HG02623 (cell line): ENCODE measurements around the gene CGN.
"Not testable (repeated sequence)": the region's sequence is repeated elsewhere in the genome, so short reads cannot be mapped to it uniquely, and the experiment has no call there.

ENCODE experiments used
- ATAC-seq: cut with Tn5 transposase; IDR thresholded peaks from one replicate; pipeline ENCODE4 v1.9.1; 2021; ENCODE audit warnings: moderate library complexity; ENCODE audit not compliant: unreplicated experiment

Gene CGN

DNA sequence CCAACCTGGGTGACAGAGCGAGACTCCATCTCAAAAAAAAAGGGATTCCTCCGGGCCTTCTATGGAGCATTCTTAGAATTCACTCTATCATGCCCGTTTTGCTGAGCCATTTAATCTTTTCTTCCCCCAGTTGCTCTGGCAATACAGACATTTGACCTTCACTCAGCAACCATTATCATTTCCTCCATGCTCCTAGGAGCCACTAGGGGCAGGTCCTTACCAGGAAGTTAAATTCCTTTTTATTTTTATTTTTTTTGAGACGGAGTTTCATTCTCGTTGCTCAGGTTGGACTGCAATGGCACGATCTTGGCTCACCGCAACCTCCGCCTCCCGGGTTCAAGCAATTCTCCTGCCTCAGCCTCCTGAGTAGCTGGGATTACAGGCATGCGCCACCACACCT lies 9.7 kb upstream of the CGN start:
- no peak for ATAC-seq

DNA sequence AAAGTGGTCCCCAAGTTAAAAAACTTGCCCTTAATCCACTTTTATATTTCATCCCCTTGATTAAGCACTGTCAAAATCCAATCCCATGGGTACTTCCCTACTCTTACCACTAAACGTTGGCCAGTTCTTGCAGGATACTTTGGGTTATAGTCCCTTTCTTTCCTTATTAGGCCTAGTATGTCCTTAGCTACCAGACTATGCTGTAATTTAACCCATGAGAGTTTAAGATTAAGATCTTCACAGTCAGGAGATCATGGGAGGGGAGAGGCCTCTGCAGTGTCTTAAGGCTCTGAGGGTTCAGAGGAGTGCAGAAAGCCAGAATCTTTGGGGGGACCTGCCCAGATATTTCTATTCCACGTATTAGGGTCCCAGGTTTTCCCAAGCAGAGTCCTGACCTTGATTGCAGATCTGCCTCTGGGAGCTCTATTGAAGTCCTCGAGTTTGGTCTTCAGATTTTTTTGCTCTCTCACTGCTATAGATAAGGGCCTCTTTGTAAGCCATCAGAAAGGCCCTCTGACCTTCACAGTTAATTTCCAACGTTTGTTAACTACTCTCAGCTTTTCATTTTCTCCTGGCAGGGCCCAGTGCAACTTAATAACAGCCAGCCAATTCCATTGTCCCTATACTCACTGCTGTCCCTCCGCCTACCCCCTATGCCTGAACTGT lies 9.0 kb upstream of the CGN start:
- no peak for ATAC-seq

DNA sequence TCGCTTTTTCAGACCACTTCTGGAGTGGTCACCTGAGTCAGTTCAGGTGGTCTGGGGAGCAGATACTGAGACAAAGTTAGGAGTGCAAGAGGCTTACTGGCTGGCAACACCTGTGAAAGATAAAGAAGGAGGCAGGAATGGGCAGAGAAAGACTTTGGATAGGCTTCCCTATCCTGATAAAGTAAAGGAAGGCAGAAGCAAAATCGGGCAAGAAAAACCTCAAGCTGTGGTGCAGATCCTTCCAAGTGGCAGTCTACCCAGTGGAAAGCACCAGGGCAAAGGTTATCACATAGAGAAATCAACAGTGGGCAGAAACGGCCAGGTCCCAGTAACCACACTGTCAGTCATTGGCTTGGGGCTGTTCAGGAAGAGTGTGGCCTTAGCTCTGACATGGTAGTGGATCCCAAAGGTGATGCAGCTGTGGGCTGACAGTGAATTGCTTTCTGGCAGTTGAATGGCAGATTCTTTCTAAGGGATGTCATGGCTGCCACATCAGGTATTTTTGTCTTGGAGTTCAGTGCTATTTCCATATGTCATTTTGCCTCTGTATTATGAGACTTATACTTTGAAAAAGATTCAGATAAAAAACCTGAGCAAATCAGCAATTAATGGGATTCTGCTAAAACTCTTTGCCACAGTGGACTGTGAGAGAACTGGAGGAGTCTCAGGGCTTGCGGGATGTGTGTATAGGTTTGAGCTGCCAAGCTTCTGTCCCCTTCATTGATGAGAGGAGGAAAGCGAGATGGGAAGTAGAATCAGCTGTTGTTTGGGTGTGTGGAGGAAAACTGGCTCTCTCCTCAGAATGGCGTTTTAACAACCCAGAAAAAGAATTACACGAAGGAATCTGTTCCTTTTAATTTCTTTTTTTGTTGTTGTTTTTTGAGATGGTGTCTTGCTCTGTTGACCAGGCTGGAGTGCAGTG lies 8.1 kb upstream of the CGN start:
- no peak for ATAC-seq

DNA sequence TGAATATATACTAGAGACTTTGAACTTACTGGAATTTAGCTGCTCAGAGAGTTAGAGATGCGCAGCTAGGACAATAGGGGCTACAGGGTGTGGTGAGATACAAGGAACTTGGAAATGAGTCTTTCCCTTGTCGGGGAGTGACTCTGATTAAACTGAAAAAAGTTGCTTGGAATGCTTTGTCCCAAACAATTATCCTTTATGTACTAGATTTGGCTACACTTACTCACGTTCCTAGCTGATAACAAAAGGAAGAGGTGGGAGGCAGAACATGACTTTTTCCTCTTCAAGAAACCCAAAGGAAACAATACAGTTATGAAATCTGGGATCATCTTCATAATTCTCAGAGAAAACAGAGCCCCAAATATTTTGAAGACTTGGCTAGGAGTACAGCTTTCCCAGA lies 6.9 kb upstream of the CGN start:
- ATAC-seq = no peak

DNA sequence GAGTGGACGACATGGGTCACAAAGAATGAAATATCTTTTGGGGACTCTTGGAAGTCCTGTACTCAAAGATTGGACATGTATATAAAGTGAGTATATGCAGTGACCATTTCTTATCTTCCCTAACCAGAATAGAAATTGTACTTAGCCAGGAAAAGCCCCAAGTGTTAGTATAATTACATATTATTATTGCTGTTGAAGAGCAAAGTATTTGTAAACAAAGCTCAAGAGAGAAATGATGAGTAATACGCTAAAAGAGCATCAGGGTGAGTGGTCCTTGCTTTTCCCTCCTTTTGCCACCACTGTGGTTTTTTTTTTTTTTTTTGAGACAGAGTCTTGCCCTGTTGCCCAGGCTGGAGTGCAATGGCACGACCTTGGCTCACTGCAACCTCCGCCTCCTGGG lies 6.4 kb upstream of the CGN start:
- no peak for ATAC-seq

DNA sequence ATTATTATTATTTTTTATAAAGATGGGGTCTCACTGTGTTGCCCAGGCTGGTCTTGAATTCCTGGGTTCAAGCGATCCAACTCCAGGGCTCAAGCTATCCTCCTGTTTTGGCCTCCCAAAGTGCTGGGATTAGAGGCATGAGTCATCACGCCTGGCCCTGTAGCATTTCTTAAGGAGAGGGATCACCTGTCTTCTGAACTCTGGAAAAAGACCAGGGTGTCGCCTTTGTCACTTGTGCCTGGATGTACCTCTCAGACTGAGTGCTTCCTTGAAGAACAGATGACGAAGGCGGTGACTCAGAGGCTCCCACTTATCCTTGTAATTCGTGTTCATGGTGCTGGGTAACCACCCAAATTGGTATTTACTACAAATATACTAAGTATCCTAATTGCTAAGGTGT lies 2.4 kb upstream of the CGN start:
- no peak for ATAC-seq

DNA sequence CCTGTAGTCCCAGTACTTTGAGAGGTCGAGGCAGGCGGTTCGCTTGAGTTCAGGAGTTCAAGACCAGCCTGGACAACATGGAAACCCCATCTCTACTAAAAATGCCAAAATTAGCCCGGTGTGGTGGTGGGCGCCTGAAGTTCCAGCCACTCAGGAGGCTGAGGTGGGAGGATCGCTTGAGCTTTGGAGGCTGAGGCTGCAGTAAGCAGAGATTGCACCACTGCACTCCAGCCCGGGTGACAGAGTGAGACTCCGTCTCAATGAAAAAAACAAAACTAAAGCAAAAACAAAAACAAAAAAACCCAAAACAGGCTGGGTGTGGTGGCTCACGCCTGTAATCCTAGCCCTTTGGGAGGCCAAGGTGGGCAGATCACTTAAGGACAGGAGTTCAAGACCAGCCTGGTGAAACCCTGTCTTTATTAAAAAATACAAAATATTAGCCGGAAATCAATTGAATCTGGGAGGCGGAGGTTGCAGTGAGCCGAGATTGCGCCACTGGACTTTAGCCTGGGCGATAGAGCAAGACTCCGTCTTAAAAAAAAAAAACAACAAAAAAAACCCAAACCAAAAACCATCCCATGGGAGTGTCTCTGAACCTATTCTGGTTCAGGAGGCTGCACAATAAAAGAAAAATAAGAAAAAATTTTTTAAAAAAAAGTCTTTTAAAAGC lies 1.7 kb upstream of the CGN start:
- ATAC-seq = no peak

DNA sequence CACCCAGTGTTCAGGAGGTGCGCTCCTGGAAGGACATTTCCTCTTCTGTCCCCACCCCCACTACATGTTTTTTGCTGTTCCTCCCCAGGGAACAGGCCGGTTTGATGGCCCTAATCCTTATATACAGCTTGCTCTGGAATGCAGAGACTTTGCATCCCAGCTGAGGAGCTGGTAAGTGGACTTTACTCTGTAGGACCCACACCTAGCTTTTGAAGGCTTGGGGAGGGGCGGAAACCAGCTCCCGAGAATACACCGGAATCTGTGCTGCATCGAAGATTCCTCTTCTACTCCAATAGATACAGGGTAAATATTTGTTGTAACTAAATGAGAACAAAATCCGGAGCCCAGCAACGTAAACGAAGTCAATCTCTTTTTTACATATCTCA lies 1.2 kb upstream of the CGN start:
- no peak for ATAC-seq

DNA sequence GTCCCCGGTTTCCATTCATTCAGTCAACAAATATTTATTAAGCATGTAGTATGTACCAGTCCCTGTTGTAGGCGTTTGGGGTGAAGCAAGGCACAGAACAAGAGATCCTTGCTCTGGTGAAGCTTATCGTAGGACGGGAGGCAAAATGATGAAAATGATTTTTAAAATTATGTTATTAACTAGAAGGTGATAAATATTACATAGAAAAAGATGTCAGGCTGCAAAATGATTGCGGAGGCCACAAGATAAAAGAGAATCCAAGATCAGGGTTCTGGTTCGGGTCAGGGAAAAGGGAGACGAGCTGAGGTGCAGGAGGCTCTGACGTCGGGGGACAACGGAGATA lies 602 bp upstream of the CGN start:
- ATAC-seq = no peak

DNA sequence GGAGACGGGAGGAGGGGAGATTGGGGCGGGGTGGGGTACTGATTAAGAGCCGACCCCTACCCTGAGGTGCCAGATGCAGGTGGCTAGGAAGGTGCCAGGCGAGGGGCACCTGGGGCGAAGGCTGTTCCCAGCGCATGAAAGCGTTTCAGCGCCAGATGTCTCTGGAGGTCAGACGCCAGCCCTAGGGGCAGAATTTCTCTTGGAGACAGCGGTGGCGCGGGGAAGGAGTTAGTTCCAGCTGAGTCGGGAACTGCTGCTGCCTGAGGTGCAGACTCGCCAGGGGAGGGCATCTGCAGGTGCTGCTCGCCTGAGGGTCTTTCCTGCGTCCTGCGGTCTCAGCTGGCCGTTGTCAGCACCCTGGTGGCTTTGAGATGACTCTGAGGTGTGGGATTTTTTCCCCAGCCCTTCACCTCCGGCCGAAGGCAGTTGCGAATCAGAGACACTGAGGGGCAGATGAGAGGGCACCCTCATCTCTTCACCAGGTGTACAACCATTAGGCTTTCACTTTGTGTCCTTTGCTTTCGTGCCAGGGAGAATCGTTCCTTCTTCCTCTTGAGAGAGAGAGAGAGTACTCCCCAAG lies 539 bp downstream of the CGN start:
- ATAC-seq = peak; percentile 15

DNA sequence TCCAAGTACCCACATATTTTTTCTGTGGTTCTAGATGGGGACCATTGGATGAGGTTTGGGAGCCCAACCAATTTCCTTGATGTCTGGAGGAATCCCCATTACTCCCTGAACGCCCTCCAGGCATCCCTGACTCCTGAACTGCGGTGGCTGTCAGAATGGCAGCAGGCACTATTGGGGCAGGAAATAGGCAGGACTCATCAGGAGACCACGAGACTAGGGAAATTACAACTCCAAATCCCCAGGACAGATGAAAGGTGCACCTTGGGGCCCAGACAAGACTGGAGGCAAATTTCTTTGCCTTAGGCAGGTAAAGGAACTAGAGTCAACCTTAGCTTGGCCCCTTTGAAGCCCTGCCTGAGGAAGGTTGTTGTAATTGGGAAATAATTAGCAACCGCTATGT lies 1.1 kb downstream of the CGN start:
- no peak for ATAC-seq

DNA sequence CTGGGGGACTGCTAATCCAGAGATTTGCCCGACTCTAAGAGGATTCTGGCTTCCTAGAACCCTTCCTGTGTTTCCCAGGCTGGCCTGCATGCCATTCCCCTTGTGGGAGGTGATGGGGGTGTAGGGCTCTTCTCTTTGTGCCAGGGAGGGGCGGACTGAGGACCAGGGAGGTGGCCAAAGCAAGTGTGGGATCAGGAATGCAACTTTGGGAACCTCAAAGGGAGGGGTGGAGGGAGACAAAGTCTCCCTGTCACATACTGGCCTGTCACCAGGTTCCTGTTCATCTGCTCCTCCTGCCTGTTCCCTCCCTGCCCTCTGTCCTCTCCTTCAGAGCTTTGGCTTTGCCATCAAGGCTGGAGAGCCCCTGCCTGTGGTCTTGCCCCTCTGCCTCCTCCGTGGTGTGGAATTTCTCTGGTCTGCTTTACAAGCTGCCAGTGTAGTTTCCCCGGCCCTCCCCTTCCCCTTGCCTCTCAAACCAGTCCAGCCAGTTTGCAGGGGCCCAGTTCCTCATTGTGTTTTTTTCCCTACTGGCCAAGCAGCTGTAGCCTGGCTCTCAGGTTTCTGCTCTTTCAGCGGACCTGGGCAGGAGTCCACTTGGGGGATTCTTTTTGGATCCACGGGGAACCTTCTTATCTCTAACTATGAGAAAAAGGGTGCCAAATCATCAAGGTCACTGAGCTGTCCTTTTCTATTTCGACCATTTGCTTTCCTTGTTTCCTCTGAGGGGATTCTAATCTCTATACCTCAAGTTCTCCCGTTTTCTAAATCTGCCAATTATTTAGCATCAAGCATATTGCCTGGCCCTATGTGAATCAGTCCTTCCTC lies 1.8 kb downstream of the CGN start:
- no peak for ATAC-seq

DNA sequence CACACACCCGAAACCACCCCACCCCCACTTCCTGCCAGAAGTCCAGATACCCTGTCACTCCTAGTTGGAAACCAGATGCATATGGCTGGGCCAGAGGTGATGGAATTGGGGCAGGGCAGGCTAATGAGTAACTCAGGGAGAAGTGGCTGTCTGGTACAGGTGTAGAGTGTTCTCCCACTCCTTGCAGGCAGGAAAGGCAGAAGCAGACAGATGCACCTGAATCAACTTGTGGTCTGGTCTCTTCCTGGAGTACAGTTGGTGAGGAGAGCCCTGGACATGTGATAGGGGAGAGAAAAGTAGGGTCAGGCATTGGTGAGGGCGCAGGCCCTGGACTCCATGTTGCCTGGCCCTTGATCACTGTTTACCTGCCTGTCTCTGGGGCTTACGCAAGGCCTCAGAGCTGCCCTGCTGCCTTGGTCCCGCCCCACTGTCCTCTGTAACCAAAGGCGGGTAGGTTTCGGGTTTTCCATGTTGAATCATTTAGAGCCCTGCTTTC lies 2.5 kb downstream of the CGN start:
- no peak for ATAC-seq

DNA sequence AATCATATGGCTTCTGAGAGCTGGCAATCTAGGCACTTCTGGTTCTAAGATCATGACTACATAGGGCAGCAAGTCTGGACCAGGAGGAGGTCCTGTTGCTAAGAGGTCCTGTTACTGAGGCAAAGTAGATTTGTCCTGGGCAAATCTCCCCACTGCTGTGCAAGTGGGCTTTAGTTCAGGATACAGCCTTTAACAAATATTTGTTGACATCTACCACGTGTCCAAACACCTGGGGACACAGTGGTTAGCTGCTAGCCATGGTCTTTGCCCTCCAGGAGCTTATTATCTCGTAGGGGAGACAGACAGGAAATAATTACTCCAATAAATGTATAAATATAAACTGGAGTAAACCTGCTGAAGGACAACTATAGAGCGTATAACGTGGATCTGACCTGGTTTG lies 3.2 kb downstream of the CGN start:
- ATAC-seq = no peak

DNA sequence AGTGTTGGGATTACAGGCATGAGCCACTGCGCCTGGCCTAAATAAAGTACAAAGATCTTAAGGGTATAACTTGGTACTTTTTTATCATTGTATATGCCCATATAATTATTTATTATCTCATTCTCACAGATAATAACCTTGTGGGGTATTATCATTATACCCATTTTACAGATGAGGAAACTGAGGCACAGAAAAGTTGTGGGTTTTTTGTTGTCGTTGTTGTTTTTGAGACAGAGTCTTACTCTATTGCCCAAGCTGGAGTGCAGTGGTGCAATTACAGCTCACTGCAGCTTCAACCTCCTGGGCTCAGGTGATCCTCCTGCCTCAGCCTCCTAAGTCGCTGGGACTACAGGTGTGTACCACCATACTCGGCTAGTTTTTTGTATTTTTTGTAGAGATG lies 4.1 kb downstream of the CGN start:
- ATAC-seq = no peak

DNA sequence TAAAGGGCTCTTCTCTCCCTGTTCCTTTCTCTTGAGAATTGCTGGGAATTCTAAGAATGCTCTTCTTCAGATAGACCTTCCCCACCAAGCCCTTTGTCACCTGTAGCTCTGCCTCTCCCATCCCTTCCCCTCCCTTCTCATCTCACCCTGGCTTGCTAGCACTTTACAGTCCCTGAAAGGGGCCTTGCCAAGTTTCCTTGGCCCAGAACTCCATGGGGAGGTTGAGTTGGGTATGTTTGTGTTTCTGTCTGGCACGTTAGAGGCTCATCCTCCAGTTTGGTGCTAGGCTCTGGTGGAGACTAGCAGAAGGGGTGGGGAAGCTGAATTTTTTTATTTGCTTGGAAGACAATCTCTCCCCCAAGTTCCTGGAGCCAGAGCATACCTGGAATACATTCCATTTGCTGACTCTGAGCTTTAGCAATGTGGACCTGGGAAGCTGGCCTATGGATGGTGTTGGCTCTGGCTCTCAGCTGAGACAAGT lies 4.9 kb downstream of the CGN start:
- no peak for ATAC-seq

DNA sequence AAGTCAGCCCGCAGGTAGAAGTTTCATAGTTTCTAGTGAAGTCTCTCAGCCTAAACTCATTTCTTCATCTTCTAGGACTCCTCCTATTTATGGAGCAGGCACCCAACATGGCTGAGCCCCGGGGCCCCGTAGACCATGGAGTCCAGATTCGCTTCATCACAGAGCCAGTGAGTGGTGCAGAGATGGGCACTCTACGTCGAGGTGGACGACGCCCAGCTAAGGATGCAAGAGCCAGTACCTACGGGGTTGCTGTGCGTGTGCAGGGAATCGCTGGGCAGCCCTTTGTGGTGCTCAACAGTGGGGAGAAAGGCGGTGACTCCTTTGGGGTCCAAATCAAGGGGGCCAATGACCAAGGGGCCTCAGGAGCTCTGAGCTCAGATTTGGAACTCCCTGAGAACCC lies 7.2 kb downstream of the CGN start:
- no peak for ATAC-seq

DNA sequence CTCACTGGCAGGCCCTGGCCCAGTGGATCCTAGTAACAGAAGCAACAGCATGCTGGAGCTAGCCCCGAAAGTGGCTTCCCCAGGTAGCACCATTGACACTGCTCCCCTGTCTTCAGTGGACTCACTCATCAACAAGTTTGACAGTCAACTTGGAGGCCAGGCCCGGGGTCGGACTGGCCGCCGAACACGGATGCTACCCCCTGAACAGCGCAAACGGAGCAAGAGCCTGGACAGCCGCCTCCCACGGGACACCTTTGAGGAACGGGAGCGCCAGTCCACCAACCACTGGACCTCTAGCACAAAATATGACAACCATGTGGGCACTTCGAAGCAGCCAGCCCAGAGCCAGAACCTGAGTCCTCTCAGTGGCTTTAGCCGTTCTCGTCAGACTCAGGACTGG lies 7.7 kb downstream of the CGN start:
- no peak for ATAC-seq

DNA sequence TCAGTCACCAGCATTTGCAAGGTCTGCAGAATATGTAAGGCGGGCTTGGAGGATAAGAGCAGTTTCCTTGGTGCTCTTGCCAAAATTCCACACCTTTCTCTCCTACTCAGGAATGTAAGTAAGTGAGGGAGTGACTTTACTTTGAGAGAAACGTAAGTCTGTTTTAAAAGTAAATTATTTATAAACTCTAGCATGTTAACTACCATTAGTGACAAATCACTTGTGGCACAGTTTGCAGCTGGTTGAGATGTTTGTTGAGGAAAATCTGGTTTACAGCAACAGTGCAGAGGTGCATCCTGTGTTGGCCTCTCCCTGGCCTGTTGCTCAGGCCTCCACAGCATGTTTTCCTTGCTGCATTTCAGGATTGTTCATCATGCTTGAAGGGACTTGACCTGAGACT lies 8.5 kb downstream of the CGN start:
- ATAC-seq = no peak

DNA sequence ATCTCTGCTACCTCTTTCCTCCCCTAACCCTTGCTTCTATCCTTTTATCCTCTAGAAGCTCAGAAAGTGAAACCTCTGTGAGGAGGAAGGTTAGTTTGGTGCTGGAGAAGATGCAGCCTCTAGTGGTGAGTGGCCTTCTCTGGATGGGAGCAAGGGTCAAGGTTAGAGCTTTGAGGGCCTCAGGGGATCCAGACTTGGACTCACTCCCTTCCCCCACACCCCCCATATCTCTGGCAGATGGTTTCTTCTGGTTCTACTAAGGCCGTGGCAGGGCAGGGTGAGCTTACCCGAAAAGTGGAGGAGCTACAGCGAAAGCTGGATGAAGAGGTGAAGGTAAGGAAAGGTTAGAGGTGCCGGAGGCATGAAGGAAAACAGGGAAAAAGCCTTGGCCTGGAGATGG lies 9.2 kb downstream of the CGN start:
- ATAC-seq = no peak

DNA sequence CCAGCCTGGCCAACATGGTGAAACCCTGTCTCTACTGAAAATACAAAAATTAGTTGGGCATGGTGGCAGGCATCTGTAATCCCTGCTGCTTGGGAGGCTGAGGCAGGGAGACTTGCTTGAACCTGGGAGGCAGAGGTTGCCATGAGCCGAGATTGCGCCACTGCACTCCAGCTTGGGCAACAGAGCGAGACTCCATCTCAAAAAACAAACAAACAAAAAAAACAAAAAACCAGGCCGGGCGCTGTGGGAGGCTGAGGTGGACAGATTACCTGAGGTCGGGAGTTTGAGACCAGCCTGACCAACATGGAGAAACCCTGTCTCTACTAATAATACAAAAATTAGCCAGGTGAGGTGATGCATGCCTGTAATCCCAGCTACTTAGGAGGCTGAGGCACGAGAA lies 11.2 kb downstream of the CGN start:
- not testable (repeated sequence) for ATAC-seq
